ENCODE measurements around the gene C15orf61. TPM values are rescaled to one million over a fixed set of nuclear protein-coding genes. Genes with fewer than 3 reads are reported as not detected.

The C15orf61 gene
- total RNA-seq, 4 donors from 2014 or later, result 6.5 to 8.5 (median 7.3) TPM

- 72 to 75% methylated on average over 4 of the region's 4 CpGs for WGBS, 2 donors
- TF ChIP-seq CTCF (IDR thresholded peaks at IDR 0.05), result no peak
- no peak for TF ChIP-seq POLR2A (IDR thresholded peaks at IDR 0.05)
- TF ChIP-seq EP300 (IDR thresholded peaks at IDR 0.05), result no peak
- no peaks in the 10 kb centered on the region for H3K36me3 ChIP-seq
- H3K9me3 ChIP-seq, result no peaks in the 10 kb centered on the region
- H3K27me3 ChIP-seq, result no peaks in the 10 kb centered on the region
- no peak for DNase-seq (ENCODE audit: low spot score in 2 of 2)
- H3K4me1 ChIP-seq, result no peaks in the 10 kb centered on the region
- H3K27ac ChIP-seq, result no peak overlapping the region
- no peak overlapping the region for H3K4me3 ChIP-seq
These were observed 54.1 kb downstream of the C15orf61 start for GRCh38 chr15:67575039-67575502.

- H3K27me3 ChIP-seq, result no peaks in the 10 kb centered on the region
- no peak for DNase-seq (ENCODE audit: low spot score in 2 of 2)
- H3K4me1 ChIP-seq, result no peaks in the 10 kb centered on the region
- no peak overlapping the region for H3K4me3 ChIP-seq
- H3K27ac ChIP-seq, result no peak overlapping the region
- TF ChIP-seq POLR2A (IDR thresholded peaks at IDR 0.05) (no peak), EP300 (IDR thresholded peaks at IDR 0.05) (no peak), CTCF (IDR thresholded peaks at IDR 0.05) (no peak)
- no peaks in the 10 kb centered on the region for H3K9me3 ChIP-seq
- H3K36me3 ChIP-seq, result no peaks in the 10 kb centered on the region
- 91 to 95% methylated on average over 4 of the region's 4 CpGs for WGBS, 2 donors
These were observed 57.2 kb downstream of the C15orf61 start for GRCh38 chr15:67578020-67578600.

GRCh38 chr15:67579164-67579563 is 58.2 kb downstream of the C15orf61 start:
- no peak overlapping the region for H3K27ac ChIP-seq
- H3K36me3 ChIP-seq, result no peaks in the 10 kb centered on the region
- no peak for DNase-seq (ENCODE audit: low spot score in 2 of 2)
- no peaks in the 10 kb centered on the region for H3K27me3 ChIP-seq
- TF ChIP-seq EP300 (IDR thresholded peaks at IDR 0.05) (no peak), CTCF (IDR thresholded peaks at IDR 0.05) (no peak), POLR2A (IDR thresholded peaks at IDR 0.05) (no peak)
- H3K4me3 ChIP-seq, result no peak overlapping the region
- WGBS, 2 donors, result 90 to 92% methylated on average over 5 of the region's 5 CpGs
- peaks cover 0 to under 1% (median 0%) of the 10 kb centered on the region in 4 donors for H3K4me1 ChIP-seq
- H3K9me3 ChIP-seq, result no peaks in the 10 kb centered on the region

Other genes with a start within 250 kb of the C15orf61 start
- 10 to 100 TPM; 10.2 to 13.8 (median 11.9) TPM for gene MAP2K5, start 21.6 kb downstream of the C15orf61 start, total RNA-seq

All from tibial nerve (tissue), 4 donors.